ENCODE results near the gene COG7. TPM values are rescaled to one million over a fixed set of nuclear protein-coding genes. Genes with fewer than 3 reads are reported as not detected.
"Not testable (repeated sequence)": the region's sequence is repeated elsewhere in the genome, so short reads cannot be mapped to it uniquely, and the experiment has no call there.

The COG7 gene
- total RNA-seq, 4 donors from 2014 or later = 20.1 to 81.7 (median 50.4) TPM

DNA sequence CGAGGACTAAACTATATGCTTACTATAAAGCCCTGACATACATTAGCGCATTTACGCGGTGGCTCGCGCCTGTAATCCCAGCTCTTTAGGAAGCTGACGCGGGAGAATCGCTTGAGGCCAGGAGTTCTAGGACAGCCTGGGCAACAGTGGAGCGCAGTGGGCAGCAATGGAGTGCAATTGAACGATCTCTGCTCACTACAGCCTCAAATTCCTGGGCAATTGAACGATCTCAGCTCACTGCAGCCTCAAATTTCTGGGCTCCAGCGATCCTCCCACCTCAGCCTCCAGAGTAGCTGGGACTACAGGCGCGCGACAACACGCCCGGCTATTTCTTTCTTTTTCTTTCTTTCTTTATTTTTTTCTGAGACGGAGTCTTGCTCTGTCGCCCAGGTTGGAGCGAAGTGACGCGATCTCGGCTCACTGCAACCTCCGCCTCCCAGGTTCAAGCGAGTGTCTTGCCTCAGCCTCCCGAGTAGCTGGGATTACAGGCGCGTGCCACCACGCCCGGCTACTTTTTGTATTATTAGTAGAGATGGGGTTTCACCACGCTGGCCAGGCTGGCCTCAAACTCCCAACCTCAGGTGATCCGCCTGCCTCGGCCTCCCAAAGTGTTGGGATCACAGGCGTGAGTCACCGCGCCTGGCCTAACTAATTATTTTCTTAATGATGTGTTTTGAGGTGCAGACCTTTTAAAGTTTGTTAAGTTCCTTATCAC, 506 bp upstream of the COG7 start:
- Histone ChIP-seq H3K9me3 (no peaks in the 10 kb centered on the region), H3K27ac (peak overlapping the region in 1 of 4 donors; percentile 84), H3K4me1 (peaks cover 0 to 45% (median 3%) of the 10 kb centered on the region in 4 donors), H3K4me3 (peak overlapping the region; percentile 73 to 95 (median 92)), H3K27me3 (no peaks in the 10 kb centered on the region), H3K36me3 (no peaks in the 10 kb centered on the region)
- TF ChIP-seq POLR2A (IDR thresholded peaks at IDR 0.05) = no peak
- TF ChIP-seq, protein P1, sequence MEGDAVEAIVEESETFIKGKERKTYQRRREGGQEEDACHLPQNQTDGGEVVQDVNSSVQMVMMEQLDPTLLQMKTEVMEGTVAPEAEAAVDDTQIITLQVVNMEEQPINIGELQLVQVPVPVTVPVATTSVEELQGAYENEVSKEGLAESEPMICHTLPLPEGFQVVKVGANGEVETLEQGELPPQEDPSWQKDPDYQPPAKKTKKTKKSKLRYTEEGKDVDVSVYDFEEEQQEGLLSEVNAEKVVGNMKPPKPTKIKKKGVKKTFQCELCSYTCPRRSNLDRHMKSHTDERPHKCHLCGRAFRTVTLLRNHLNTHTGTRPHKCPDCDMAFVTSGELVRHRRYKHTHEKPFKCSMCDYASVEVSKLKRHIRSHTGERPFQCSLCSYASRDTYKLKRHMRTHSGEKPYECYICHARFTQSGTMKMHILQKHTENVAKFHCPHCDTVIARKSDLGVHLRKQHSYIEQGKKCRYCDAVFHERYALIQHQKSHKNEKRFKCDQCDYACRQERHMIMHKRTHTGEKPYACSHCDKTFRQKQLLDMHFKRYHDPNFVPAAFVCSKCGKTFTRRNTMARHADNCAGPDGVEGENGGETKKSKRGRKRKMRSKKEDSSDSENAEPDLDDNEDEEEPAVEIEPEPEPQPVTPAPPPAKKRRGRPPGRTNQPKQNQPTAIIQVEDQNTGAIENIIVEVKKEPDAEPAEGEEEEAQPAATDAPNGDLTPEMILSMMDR (IDR thresholded peaks at IDR 0.05) = no peak
- no peak for DNase-seq

GRCh38 chr16:23452221-23452571, 793 bp downstream of the COG7 start:
- Histone ChIP-seq H3K4me3 (peak overlapping the region; percentile 73 to 95 (median 92)), H3K27ac (peak overlapping the region in 3 of 4 donors; percentile 56 to 84 (median 82)), H3K27me3 (no peaks in the 10 kb centered on the region), H3K36me3 (no peaks in the 10 kb centered on the region), H3K4me1 (peaks cover 0 to 49% (median 3%) of the 10 kb centered on the region in 4 donors), H3K9me3 (no peaks in the 10 kb centered on the region)
- DNase-seq = no peak
- TF ChIP-seq POLR2A (IDR thresholded peaks at IDR 0.05) = no peak
- TF ChIP-seq, protein P1 (IDR thresholded peaks at IDR 0.05) = no peak

GRCh38 chr16:23448392-23448791, 4.6 kb downstream of the COG7 start:
- H3K27me3 ChIP-seq = no peaks in the 10 kb centered on the region
- H3K27ac ChIP-seq = peak overlapping the region in 1 of 4 donors; percentile 17
- no peak overlapping the region for H3K4me3 ChIP-seq
- peaks cover 0 to 38% (median 2%) of the 10 kb centered on the region in 4 donors for H3K4me1 ChIP-seq
- TF ChIP-seq, protein P1 (IDR thresholded peaks at IDR 0.05) = no peak
- no peak for TF ChIP-seq POLR2A (IDR thresholded peaks at IDR 0.05)
- no peak for DNase-seq
- peaks cover 0 to 22% (median 0%) of the 10 kb centered on the region in 3 donors for H3K36me3 ChIP-seq
- no peaks in the 10 kb centered on the region for H3K9me3 ChIP-seq

GRCh38 chr16:23437542-23437941, 15.4 kb downstream of the COG7 start:
- not testable (repeated sequence) for H3K4me3 ChIP-seq, H3K27ac ChIP-seq, H3K4me1 ChIP-seq, DNase-seq, H3K27me3 ChIP-seq, H3K9me3 ChIP-seq
- peaks cover 0 to 70% (median 0%) of the 10 kb centered on the region in 3 donors for H3K36me3 ChIP-seq

DNA sequence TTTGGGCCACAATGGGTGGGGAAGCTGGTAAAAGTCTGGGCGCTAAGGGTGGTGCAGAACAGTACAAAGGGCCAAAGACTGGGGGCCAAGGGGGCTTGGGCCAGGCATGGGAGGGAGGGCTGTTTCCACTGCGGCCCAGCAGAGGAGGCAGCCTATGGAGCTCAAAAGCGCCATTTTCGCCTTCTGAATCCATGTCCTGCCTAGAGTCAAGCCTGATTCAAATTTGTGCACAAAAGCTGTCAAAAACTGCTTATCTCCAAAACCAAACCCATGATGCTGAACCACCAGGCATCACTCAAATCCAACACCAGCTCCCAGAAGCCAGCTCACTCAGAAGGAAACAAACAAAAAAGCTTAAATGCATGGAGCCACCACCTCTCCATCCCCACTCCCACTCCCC, 16.0 kb downstream of the COG7 start:
- DNase-seq = no peak
- Histone ChIP-seq H3K4me1 (no peaks in the 10 kb centered on the region), H3K36me3 (peaks cover 0 to 70% (median 0%) of the 10 kb centered on the region in 3 donors), H3K27ac (no peak overlapping the region), H3K4me3 (no peak overlapping the region), H3K27me3 (no peaks in the 10 kb centered on the region), H3K9me3 (no peaks in the 10 kb centered on the region)
- TF ChIP-seq POLR2A (IDR thresholded peaks at IDR 0.05) = no peak
- TF ChIP-seq, protein P1 (IDR thresholded peaks at IDR 0.05) = no peak

GRCh38 chr16:23435500-23435899, 17.5 kb downstream of the COG7 start:
- no peak overlapping the region for H3K4me3 ChIP-seq
- DNase-seq = peak; percentile 65 to 84 (median 65)
- H3K27me3 ChIP-seq = no peaks in the 10 kb centered on the region
- H3K36me3 ChIP-seq = peaks cover 0 to 70% (median 0%) of the 10 kb centered on the region in 3 donors
- H3K27ac ChIP-seq = no peak overlapping the region
- no peaks in the 10 kb centered on the region for H3K9me3 ChIP-seq
- H3K4me1 ChIP-seq = no peaks in the 10 kb centered on the region
- TF ChIP-seq POLR2A (IDR thresholded peaks at IDR 0.05) = no peak
- TF ChIP-seq, protein P1 (IDR thresholded peaks at IDR 0.05) = peak; percentile 48 to 83 (median 73)

All from Peyer's patch (tissue), 4 donors.